ENCODE data around the gene FAM107B. TPM values are rescaled to one million over a fixed set of nuclear protein-coding genes. Genes with fewer than 3 reads are reported as not detected.

The FAM107B gene
- total RNA-seq, 1 experiment from 2014 or later: 41.6 TPM

DNA sequence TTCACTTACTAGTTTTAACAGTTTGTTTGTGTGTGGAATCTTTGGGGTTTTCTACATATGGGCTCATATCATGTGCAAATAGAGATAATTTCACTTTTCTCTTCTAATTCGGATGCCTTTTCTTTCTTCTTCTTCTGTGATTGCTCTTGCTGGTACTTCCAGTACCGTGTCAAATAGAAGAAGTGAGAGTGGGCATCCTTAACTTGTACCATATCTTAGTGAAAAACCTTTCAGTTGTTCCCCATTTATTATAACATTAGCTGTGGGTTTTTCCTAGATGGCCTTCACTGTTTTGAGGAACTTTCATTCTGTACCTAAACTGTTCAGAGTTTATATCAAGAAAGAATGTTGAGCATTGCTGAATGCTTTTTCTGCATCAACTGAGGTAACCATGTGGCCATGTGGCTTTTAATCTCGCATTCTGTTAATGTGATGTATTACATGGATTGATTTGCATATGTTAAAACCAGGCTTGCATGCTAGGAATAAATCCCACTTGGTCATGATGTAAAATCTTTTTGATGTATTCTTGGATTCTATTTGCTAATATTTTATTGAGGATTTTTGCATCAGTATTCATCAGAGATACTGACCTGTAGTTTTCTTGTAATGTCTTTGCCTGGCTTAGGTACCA is 78.7 kb downstream of the FAM107B start (continued):
- TF ChIP-seq EGR1 (IDR thresholded peaks at IDR 0.05; ENCODE audit: low read depth): no peak
- TF ChIP-seq SP1 (IDR thresholded peaks at IDR 0.05; ENCODE audit: low read depth): no peak
- TF ChIP-seq POLR2AphosphoS5 (IDR thresholded peaks at IDR 0.05; ENCODE audit: low read depth, low read length): no peak
- no peak for TF ChIP-seq POLR2A (IDR thresholded peaks at IDR 0.05; ENCODE audit: borderline replicate concordance, extremely low read depth, insufficient read depth, insufficient read length)
- TF ChIP-seq FOSL1 (IDR thresholded peaks at IDR 0.05; ENCODE audit: low read depth): no peak
- no peak for TF ChIP-seq EZH2phosphoT487 (IDR thresholded peaks at IDR 0.05; ENCODE audit: borderline replicate concordance)
- TF ChIP-seq JUND (IDR thresholded peaks at IDR 0.05): no peak
- TF ChIP-seq EZH2 (IDR thresholded peaks at IDR 0.05): no peak

DNA sequence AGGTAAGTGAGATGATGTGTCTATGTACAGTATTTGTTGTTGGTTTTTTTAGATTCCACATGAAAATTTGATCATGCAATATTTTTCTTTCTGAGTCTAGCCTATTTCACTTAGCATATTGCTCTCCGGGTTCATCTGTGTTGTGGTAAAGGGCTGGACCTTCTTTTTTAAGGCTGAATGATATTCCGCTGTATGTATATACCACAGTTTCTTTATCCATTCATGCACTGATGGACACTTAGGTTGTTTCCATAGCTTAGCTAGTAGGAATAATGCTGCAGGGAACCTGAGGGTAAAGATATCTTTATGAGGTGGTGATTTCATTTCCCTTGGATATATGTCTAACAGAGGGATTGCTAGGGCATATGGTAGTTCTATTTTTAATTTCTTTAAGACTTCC is 80.8 kb downstream of the FAM107B start:
- Histone ChIP-seq H3K4me1 (ENCODE audit: control insufficient read depth in 1 of 2, insufficient read depth in 2 of 2, low read length in 2 of 2) (no peaks in the 10 kb centered on the region), H3K9me3 (ENCODE audit: control insufficient read depth in 1 of 2, insufficient read depth in 1 of 2, low read depth in 1 of 2, low read length in 2 of 2) (no peaks in the 10 kb centered on the region), H3K4me2 (ENCODE audit: low read length) (no peak overlapping the region), H3K79me2 (ENCODE audit: insufficient read depth, low read length) (no peaks in the 10 kb centered on the region), H3K4me3 (replicated peaks in 1 of 2; ENCODE audit: low read depth in 1 of 2, low read length in 2 of 2) (no peak overlapping the region), H3K27me3 (ENCODE audit: insufficient read depth, low read length) (no peaks in the 10 kb centered on the region), H3K9ac (ENCODE audit: low read length) (no peak overlapping the region), H3K9me2 (ENCODE audit: insufficient read depth) (no peaks in the 10 kb centered on the region), H3K27ac (ENCODE audit: low read depth, low read length) (no peak overlapping the region), H3K36me3 (ENCODE audit: control insufficient read depth in 1 of 2, insufficient read depth in 2 of 2, low read length in 2 of 2) (no peaks in the 10 kb centered on the region), H2AFZ (ENCODE audit: low read depth, low read length, poor library complexity, severe bottlenecking) (no peak overlapping the region), H4K20me1 (ENCODE audit: insufficient read depth) (no peaks in the 10 kb centered on the region)
- ChIA-PET POLR2A (no interaction called here), RAD21 (ENCODE audit: low non-redundant PET in 1 of 2, low total read pairs in 2 of 2, uncharacterized antibody in 2 of 2, unreplicated experiment in 2 of 2) (no interaction called here), CTCF (no interaction called here)
- ATAC-seq (no peak), DNase-seq (ENCODE audit: low read depth, low spot score) (no peak)
- intact Hi-C loops (cut with micrococcal nuclease): no loop called here
- BruUV-seq (replicated peaks): no TSS peak
- TF ChIP-seq FOSL1 (IDR thresholded peaks at IDR 0.05; ENCODE audit: low read depth): no peak
- TF ChIP-seq, protein P1, sequence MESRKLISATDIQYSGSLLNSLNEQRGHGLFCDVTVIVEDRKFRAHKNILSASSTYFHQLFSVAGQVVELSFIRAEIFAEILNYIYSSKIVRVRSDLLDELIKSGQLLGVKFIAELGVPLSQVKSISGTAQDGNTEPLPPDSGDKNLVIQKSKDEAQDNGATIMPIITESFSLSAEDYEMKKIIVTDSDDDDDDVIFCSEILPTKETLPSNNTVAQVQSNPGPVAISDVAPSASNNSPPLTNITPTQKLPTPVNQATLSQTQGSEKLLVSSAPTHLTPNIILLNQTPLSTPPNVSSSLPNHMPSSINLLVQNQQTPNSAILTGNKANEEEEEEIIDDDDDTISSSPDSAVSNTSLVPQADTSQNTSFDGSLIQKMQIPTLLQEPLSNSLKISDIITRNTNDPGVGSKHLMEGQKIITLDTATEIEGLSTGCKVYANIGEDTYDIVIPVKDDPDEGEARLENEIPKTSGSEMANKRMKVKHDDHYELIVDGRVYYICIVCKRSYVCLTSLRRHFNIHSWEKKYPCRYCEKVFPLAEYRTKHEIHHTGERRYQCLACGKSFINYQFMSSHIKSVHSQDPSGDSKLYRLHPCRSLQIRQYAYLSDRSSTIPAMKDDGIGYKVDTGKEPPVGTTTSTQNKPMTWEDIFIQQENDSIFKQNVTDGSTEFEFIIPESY (IDR thresholded peaks at IDR 0.05; ENCODE audit: extremely low read depth, insufficient replicate concordance, low read length): no peak
- TF ChIP-seq, protein P2, sequence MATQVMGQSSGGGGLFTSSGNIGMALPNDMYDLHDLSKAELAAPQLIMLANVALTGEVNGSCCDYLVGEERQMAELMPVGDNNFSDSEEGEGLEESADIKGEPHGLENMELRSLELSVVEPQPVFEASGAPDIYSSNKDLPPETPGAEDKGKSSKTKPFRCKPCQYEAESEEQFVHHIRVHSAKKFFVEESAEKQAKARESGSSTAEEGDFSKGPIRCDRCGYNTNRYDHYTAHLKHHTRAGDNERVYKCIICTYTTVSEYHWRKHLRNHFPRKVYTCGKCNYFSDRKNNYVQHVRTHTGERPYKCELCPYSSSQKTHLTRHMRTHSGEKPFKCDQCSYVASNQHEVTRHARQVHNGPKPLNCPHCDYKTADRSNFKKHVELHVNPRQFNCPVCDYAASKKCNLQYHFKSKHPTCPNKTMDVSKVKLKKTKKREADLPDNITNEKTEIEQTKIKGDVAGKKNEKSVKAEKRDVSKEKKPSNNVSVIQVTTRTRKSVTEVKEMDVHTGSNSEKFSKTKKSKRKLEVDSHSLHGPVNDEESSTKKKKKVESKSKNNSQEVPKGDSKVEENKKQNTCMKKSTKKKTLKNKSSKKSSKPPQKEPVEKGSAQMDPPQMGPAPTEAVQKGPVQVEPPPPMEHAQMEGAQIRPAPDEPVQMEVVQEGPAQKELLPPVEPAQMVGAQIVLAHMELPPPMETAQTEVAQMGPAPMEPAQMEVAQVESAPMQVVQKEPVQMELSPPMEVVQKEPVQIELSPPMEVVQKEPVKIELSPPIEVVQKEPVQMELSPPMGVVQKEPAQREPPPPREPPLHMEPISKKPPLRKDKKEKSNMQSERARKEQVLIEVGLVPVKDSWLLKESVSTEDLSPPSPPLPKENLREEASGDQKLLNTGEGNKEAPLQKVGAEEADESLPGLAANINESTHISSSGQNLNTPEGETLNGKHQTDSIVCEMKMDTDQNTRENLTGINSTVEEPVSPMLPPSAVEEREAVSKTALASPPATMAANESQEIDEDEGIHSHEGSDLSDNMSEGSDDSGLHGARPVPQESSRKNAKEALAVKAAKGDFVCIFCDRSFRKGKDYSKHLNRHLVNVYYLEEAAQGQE (IDR thresholded peaks at IDR 0.05; ENCODE audit: low read depth): no peak
- no peak for TF ChIP-seq EGR1 (IDR thresholded peaks at IDR 0.05; ENCODE audit: low read depth)
- TF ChIP-seq, protein P3, sequence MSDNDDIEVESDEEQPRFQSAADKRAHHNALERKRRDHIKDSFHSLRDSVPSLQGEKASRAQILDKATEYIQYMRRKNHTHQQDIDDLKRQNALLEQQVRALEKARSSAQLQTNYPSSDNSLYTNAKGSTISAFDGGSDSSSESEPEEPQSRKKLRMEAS (IDR thresholded peaks at IDR 0.05): no peak
- TF ChIP-seq TCF7L2 (IDR thresholded peaks at IDR 0.05; ENCODE audit: borderline replicate concordance, extremely low read depth, insufficient read depth, insufficient read length): no peak
- no peak for TF ChIP-seq CEBPB (IDR thresholded peaks at IDR 0.05; ENCODE audit: low read depth)
- TF ChIP-seq, protein P4, sequence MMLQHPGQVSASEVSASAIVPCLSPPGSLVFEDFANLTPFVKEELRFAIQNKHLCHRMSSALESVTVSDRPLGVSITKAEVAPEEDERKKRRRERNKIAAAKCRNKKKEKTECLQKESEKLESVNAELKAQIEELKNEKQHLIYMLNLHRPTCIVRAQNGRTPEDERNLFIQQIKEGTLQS (IDR thresholded peaks at IDR 0.05): no peak
- TF ChIP-seq SRF (IDR thresholded peaks at IDR 0.05; ENCODE audit: low read depth): no peak
- TF ChIP-seq ELF1 (IDR thresholded peaks at IDR 0.05; ENCODE audit: borderline replicate concordance, low read depth): no peak
- no peak for TF ChIP-seq YY1 (IDR thresholded peaks at IDR 0.05; ENCODE audit: extremely low read depth, insufficient replicate concordance, low read depth, low read length)
- no peak for TF ChIP-seq POLR2AphosphoS5 (IDR thresholded peaks at IDR 0.05; ENCODE audit: low read depth, low read length)
- TF ChIP-seq ZFX (IDR thresholded peaks at IDR 0.05): no peak
- TF ChIP-seq EZH2 (IDR thresholded peaks at IDR 0.05): no peak
- TF ChIP-seq SP1 (IDR thresholded peaks at IDR 0.05; ENCODE audit: low read depth): no peak
- no peak for TF ChIP-seq CBX3 (IDR thresholded peaks at IDR 0.05; ENCODE audit: low read depth)
